HL-60 (cell line): ENCODE measurements around the gene TRAPPC1.

Experiments used
- POLR2AphosphoS5 ChIP-seq: IDR thresholded peaks from 2 replicates; pipeline ENCODE4 v1.6.1; 2012; ENCODE audit warnings: low read depth
- SPI1 ChIP-seq: IDR thresholded peaks from 2 replicates; pipeline ENCODE4 v1.6.1; 2012; ENCODE audit warnings: low read depth, mild to moderate bottlenecking, borderline replicate concordance
- TF ChIP-seq, protein P1 (sequence below): IDR thresholded peaks from 2 replicates; pipeline ENCODE4 v1.6.1; 2012; ENCODE audit warnings: low read depth; ENCODE audit not compliant: insufficient replicate concordance
- TF ChIP-seq, protein P2 (sequence below): IDR thresholded peaks from one replicate; pipeline ENCODE4 v1.5.1; 2011; ENCODE audit warnings: low read length, control low read depth, inconsistent platforms; ENCODE audit not compliant: insufficient read depth

DNA sequence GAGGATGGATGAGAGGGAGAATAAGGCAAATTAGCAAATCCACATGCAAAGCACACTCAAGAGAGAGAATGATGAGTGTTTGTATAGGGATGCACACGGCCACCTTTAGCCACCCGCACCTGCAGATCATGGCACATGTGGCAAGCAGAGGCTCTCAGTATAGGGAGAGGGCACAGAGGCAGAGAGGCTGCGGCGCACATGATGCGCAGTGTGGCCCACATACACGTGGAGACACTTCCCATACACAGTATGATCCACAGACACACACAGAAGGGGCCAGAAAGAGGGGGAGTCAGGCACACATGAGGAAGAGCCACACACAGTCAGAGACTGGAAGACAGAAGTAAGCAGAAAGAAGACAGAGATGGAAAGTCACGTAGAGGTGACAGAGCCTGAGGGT, 49.7 kb downstream of the TRAPPC1 start:
- TF ChIP-seq SPI1 (no peak), POLR2AphosphoS5 (no peak)
- TF ChIP-seq, protein P1, sequence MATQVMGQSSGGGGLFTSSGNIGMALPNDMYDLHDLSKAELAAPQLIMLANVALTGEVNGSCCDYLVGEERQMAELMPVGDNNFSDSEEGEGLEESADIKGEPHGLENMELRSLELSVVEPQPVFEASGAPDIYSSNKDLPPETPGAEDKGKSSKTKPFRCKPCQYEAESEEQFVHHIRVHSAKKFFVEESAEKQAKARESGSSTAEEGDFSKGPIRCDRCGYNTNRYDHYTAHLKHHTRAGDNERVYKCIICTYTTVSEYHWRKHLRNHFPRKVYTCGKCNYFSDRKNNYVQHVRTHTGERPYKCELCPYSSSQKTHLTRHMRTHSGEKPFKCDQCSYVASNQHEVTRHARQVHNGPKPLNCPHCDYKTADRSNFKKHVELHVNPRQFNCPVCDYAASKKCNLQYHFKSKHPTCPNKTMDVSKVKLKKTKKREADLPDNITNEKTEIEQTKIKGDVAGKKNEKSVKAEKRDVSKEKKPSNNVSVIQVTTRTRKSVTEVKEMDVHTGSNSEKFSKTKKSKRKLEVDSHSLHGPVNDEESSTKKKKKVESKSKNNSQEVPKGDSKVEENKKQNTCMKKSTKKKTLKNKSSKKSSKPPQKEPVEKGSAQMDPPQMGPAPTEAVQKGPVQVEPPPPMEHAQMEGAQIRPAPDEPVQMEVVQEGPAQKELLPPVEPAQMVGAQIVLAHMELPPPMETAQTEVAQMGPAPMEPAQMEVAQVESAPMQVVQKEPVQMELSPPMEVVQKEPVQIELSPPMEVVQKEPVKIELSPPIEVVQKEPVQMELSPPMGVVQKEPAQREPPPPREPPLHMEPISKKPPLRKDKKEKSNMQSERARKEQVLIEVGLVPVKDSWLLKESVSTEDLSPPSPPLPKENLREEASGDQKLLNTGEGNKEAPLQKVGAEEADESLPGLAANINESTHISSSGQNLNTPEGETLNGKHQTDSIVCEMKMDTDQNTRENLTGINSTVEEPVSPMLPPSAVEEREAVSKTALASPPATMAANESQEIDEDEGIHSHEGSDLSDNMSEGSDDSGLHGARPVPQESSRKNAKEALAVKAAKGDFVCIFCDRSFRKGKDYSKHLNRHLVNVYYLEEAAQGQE = no peak
- TF ChIP-seq, protein P2, sequence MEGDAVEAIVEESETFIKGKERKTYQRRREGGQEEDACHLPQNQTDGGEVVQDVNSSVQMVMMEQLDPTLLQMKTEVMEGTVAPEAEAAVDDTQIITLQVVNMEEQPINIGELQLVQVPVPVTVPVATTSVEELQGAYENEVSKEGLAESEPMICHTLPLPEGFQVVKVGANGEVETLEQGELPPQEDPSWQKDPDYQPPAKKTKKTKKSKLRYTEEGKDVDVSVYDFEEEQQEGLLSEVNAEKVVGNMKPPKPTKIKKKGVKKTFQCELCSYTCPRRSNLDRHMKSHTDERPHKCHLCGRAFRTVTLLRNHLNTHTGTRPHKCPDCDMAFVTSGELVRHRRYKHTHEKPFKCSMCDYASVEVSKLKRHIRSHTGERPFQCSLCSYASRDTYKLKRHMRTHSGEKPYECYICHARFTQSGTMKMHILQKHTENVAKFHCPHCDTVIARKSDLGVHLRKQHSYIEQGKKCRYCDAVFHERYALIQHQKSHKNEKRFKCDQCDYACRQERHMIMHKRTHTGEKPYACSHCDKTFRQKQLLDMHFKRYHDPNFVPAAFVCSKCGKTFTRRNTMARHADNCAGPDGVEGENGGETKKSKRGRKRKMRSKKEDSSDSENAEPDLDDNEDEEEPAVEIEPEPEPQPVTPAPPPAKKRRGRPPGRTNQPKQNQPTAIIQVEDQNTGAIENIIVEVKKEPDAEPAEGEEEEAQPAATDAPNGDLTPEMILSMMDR = no peak
